DMS 273 treated with DMSO at 0.1 percent for 48 hours (cell line): ENCODE results near the gene IRF6.

Experiments
- DNase-seq: peaks from one replicate; lab custom pipeline; 2025; lab: John Stamatoyannopoulos, UW

The IRF6 gene

DNA sequence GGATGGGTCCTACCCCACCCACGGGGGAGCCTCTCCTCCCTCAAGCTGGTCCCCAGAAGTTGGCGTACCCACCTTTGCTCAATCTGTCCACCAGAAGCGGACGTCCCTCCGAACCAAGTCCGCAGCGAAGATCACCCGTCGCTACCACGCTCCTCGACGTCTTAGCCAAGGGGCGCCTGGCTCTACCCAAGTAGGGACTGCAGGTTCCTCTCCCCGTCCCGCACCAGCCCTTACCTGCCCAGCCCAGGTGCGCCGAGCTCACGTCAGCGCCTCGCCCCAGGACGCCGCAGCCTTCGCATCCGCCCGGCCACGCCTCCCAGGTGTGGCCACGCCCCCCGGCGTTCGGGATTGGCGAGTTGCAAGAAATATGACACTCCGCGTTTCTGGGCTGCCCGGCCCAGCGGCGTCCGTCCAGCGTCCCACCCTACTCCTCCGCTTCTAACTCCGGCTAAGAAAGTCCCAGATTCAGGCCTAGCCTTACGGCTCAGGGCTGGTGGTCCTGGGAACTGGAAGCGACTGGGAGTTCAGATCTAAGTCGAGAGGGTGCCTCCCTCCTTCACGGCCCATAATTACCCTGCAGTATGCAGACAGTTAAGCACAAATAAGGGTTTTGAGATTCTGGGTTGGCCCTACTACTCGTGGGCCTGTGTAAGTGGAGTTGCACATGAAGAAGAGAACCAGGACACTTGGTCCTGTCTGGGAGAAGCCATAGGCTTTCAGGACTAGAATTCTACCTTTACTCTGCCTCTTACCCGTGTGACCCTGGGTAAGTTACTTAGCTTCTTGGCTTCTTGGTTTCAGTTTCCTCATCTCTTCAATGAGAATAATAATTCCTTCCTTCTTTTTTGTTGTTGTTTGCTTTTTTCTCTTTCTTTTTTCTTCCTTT is at the start of gene IRF6:
IRF6 (minus strand) TSS at position 268 of the 886 bp plus-strand sequence. CDS start 4,729 bp downstream, outside the sequence.
- DNase-seq, result no peak

DNA sequence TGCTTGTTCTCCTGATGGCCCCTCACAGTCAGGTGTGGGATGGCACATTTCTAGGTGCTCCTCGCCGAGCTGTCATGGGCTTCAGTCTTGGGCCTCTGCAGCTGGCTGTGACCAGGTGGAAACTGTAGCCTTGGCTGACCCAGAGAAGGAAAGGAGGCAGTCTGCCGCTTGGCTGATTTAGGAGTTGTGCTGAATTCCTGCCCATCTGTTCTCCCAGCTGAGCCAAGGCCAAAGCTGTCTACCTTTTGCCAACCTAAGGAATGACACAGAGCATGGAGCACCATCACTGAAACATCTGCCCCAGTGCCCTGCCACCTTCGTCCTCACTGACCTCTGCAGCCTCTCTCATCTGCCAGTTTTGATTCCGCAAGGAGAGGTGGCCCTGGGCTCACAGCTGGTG is 49.7 kb upstream of the IRF6 start:
- DNase-seq, result peak; percentile 72

DNA sequence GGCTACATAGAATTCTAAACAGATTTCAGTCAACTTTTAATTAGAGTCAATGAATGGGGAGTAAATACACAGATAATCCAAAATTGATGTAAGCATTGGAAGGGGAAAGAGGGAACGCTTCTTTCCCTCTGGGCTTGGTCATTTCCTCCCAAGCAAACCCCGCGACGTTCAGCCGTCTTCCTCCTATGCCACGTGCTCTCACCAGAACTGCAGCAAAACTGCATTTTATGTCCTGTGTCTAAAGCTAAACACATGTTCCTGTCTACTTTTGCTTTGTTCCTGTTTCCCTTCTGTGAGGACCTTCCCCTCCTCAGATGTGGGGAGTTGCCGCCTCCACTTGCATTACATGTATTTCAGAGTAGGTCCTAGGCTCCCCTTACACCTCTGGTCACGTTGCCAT is 49.1 kb upstream of the IRF6 start:
- DNase-seq, result no peak

DNA sequence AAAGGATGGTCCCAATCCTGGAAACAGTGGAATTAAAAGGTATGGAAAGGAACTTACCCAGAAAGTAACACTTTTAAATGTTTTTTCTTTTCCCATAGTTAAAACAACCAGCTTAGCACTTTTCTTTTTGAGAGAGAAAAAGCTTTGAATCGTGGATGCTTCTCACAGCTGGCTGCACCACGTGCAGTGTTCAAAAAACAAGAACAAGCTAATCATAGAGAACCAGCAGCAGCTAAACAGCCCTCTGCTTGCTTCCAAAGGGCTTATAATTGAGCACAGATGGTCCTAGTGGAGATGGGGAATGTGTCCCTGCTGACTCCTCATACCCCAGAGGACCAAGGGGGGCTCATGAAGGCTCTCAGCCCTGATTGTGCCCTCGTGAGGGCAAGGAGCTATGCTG is 48.3 kb upstream of the IRF6 start:
- peak; percentile 75 for DNase-seq

DNA sequence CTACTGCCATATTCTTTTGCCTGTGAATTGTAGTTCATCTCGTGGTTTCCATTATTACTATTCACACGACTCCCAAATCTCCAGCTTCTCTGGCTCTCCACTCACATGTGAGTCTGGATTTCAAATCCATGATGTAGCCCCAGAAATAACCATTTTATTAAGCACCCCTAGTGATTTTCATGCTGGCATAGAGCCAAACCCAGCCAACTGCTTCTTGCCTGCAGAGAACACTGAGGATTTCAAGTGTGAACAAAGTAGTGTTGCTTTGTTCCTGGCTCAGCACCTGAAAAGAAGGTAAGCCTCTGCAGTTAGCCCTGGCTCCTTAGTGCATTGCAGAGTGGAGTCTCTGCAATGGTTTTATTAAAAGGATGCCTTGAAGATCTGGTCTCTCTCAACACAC is 47.7 kb upstream of the IRF6 start:
- DNase-seq, result no peak

DNA sequence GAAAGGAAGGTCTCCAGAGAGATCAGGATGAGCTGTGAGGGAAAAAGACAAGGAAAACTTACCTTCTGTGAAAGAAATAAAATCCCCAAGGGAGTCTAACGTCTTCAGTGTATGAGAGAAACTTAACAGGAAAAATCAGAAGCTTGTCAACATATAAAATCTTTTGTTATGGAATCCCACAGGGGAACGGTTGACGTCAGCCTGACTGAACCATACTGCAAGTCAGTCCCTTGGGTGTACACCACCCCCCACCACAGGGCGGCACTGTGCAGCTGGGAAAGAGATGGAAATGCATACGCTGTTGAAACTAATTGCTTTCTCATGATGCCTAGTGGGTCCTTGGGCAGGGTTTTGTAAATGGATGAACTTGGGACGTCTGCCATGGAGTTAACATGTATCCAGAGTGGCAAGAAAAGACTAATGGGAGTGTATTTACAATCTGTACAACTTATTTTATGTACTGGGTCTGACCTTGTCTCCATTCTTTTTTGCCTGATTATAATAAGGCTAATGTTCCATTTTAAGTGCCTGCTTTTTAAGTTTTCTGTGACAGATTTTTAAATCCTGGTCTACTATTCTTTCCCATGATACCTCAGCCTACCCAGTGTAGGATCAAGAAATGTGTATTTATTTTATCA is 44.5 kb upstream of the IRF6 start:
- DNase-seq, result peak; percentile 47

DNA sequence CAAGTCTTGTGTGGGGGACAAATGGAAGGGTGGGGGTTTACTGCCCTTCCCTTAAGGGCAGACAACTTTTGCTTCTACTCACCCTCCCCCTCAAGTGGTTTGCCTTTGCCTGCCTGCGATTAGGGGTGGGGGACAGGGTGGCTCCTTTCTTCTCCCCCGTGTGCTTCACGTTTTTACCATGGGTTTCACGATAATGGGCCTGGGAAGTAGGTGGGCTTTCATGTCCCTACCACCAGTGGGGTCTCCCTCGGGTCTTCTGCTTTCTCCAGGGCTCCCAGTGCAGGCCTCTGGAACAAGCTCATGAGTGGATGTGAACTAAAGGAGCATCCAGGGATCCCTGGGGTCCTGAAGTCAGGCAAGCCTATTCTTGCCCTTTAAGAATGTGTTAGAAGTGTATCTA is 43.4 kb upstream of the IRF6 start:
- no peak for DNase-seq

DNA sequence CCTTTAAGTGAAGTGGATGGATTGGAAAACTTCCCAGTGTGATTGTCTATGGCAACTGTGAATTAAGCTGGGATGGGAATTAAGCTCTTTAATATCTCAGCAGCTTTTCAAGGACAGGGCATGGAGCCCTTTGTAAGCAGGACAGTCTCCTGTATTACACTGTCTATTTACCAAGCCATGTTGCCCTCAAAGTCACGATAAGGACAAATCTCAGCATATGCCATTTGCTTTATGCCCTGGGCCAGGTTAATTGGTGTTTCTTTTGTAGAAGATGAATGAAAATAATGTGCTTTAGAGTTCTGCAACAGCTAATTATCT is 39.4 kb upstream of the IRF6 start:
- DNase-seq, result no peak

DNA sequence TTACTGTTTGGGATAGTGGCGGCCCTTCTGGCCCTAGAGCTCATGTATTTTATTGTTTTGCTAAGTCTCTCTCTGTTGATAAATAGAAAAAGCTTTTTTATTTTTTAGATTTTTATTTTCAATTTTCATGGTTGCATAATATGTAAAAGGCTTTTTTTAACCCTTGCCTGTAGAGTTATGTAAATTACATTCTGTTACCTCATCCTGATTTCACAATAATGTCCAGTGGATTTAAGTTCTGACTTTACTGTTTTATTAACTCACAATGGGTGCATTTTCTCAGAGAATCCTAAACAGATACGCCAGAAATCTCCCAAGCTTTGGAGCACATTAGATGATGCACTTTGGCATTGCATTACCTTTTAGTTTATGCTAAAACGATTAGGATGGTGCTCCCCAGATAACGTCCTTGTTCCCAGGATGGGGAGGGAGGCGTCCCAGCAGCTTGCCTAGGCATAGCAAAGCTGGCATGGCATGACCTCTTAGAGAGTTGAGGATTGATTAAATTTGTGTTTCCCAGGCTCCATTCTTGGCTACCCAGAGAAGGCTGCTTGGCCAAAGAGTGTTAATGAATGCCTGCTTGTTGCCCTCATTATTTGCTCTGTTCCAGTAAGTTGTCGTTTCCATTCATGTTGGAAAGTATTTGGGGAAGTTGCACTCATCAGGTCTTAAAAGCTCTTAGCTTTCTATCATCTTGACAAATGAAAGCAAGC is 38.9 kb upstream of the IRF6 start:
- DNase-seq, result no peak

DNA sequence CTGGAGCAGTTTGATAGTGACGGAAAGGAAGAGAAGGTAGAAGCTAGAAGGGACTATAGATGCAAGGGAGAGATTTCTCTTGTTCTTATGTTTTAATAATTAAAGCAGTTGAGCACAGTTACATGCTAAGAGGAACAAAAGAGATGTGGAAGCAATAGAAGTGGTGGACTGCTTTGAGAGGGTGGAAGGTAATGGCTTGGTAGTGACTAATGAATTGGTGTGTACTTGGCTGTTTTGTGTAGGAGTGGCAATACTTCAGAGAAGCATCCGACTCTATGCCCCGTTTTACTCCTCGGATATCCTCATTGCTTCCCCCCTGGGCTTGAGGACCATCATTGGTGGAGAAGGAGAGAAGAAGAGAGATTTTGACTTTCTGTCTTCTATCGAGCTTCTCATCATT is 34.7 kb upstream of the IRF6 start:
- no peak for DNase-seq

DNA sequence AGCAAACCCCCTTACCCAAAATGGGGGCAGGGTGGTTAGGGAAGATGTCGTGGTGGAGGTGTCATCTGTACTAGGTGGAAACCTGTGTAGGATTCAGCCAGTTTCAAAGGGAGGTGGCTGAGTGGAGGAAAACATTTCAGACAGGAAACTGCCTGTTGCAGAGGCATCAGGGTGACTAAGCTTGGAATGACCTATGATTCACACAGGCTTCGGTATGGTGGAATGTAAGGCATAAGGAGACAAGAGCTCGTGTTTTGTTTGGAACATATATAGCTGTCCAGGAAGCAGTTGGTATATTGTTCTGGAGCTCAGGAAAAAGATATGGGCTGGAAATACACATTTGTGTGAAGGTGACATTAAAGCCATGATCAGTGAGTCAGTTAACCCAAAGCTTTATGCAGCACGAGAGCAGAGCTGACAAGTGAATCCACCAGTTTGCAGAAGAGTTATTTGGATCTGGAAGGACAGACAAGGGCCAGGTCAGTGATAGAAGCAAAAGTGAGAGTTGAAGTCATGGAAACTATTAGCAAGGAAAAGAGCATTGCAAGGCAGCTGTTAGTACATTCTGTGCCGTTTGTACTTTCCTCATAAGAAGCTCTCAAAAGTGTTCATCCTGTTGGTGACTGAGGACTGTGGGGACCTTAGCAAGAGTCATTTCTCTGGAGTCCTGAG is 34.1 kb upstream of the IRF6 start:
- DNase-seq, result no peak

DNA sequence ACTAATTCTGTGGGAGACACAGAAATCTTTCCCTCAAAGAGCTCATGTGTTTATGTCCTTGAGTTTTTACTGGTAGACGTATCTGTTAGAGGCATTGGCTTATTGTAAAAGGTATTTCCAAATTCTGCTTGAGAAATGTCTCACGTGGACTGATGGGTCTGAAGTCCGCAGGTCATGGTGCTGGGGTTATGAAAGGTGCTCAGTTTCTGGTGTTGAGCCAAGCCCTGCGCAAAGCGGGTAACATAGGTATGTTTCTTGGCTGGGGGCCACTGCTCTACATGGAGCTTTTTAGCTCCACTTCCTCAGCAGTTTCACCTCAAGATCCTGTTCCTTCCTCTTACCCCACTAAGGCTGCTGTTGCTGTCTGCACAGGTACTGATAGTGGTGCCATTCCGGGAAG is 32.6 kb upstream of the IRF6 start:
- no peak for DNase-seq

DNA sequence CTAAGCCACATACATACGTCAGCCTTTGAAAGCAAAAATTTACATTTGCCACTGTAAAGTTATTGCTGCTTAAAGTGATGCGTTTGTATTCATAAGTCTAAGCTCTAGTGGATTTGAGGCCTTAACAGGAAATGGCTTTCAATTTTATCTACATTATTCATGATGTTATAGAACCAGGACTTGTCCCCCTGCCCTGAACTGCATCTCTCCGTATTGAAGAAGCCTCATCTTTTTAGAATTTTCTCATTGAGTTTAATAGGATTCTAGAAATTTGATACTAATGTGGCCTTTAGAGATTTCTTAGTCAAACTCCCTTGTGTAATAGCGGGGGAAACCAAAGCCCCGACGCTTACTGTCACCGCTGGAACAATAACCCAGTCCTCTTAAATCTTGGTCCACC is 31.7 kb upstream of the IRF6 start:
- DNase-seq, result no peak

DNA sequence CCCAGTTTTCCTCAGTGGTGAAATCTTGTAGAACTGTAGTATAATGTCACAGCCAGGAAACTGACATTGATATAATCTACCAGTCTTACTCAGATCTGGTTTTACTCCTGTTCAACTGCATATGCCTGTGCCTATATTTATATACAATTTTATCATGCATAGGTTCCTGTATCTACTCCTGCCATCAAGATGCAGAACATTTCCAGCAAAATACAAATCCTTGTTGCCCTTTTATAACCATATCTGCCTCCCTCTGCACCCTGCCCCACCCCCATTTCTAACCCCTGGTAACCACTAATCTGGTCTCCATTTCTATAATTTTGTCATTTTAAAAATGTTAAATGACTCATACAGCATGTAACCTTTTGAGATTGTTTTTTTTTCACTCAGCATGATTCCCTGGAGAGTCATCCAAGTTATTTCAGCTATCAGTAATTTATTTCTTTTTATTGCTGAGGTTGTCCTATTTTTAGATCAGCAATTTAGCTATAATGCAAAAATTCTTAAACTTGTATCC is 29.9 kb upstream of the IRF6 start:
- DNase-seq, result no peak

DNA sequence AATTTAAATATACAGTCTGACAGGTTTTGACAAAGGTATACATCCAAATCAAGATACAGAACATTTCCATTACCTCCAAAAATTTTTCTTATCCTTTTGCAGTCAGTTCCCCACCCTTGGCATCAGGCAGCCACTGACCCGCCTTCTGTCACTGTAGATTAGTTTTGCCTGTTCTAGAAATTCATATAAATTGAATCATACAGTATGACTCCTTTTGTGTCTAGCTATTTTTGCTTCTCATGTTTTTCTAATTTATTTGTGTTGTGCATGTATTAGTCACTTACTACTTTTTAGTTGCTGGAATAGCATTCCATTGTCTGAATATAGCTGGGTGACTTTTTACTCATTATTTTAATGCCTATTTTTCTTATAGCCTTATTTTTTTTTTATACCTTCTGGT is 25.7 kb upstream of the IRF6 start:
- no peak for DNase-seq

DNA sequence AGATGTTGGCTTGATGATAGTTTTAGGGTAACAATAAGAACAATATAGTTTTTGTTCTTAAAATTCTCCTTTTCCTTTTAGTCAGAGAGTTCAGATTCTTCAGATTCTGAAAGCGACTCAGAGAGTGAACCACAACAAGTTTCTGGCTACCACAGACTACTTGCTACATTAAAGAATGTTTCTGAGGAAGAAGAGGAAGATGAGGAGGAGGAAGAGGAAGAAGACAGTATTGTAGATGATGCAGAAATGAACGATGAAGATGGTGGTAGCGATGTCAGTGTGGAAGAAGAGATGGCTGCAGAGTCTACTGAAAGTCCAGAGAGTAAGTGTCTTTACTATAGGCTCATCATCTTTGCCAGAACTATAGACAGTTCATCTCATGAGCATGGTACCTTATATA is 24.8 kb upstream of the IRF6 start:
- DNase-seq, result no peak

DNA sequence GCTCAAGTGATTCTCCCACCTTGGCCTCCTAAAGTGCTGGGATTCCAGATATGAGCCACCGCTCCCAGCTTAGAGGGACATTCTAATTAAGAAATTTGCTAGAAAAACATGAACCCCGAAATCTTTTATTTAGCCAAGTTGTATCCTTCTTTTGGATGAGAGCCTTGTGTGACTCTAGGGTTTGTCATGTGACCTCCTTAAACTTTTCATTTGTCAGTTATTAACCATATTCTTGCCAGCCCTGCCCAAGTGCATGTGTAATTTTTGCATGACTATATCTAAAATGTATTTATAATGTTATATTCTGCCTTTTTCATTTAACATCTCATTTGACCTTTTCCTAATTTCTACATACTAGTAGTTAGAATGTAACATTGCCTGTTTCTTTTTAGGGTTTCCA is 23.8 kb upstream of the IRF6 start:
- DNase-seq, result no peak

DNA sequence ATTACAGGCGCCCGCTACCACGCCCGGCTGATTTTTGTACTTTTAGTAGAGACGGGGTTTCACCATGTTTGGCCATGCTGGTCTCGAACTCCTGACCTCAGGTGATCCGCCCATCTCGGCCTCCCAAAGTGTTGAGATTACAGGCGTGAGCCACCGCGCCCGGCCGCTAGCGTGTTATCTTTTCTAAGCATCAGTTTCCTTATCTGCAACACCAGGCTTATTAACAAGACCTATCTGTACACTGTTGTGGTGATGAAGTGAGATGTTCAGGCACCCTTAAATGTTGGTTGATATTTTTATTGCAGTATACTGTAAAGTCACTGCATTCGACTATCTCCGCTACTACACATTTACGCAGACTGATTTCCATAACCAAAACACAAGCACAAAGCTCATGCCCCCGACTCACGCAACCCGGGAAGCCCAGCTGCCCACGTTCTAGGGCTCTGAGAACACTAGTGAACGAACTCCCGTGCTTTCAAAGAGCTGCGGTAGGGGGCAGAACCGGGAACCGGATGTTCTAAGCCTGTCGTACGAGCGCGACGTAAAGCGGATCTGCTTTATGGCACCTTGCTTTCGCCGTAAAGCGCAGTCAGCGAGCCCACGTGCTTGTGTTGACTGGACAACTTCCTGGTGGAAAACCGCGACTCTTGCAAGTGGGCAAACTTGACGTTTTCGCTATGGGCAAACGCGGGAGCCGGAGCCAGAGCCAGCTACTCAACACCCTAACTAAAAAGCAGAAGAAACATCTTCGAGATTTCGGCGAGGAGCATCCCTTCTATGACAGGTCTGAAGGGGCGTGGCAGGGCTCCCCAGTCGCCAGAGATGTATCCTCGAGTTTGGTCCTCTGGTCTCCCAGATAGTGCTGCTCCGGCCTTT is 21.7 kb upstream of the IRF6 start, which contains the start of gene UTP25:
UTP25 (plus strand) TSS at position 589 of the 879 bp plus-strand sequence; CDS start at position 681, 92 bp downstream.
- DNase-seq, result peak; percentile 94

DNA sequence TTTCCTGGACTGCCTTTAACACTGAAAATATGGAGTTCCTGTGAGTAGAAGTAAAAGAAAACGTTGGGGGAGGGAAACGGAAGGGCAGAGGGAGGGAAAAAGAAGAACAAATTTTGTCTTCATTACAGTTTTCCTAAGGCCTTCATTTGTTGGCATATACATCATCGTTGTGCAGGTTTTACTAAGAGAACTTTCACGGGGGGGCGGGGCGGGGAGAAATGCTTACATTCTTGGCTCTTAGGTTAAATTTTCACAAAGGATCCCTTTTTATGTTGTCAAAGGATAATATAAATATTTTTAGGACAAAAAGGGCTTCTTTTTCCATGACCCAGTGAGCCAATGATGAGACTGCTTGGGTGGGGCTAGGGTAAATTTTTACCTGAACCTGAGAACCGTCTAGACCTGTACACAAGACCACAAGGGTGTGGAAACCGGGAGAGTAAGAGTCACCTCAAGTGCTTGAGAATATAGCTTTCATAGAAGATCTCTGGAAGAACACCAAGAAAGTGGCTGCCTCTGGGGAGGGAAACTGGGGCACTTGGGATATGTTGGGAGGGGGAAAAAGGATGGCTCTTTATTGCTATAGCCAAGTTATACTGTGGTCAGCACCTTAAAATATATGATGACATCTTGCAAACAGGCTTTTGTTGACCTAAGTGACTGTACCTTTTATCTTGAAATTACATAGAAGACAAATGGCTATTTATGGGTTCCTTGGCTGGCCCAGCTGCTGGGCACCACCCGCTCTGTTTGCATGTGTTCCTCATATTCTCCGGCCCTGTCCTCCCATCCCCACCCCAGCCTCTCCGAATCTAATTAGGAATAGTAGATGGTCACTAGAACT is 19.9 kb upstream of the IRF6 start:
- DNase-seq, result peak; percentile 78
